ENCODE measurements around the gene RAB11FIP3. TPM values are rescaled to one million over a fixed set of nuclear protein-coding genes. Genes with fewer than 3 reads are reported as not detected.

The RAB11FIP3 gene
- total RNA-seq, result 21.7 and 23.5 TPM in 2 replicates

GRCh38 chr16:425082-425718 lies at the start of gene RAB11FIP3:
TSS of gene RAB11FIP3 (plus strand) at chr16:425649. CDS start at chr16:426007, 358 bp downstream.

GRCh38 chr16:381789-382717 lies 43.4 kb upstream of the RAB11FIP3 start, which contains the start of gene PGAP6:
TSS of gene PGAP6 (minus strand) at chr16:381978. CDS start at chr16:381821, 157 bp downstream.

GRCh38 chr16:397135-397661 lies 28.3 kb upstream of the RAB11FIP3 start, which contains the start of gene NME4:
TSS of gene NME4 (plus strand) at chr16:397199. CDS start at chr16:397223, 24 bp downstream.

GRCh38 chr16:401468-402348 lies 23.7 kb upstream of the RAB11FIP3 start, which contains the start of gene DECR2:
TSS of gene DECR2 (plus strand) at chr16:401885. CDS start at chr16:401964, 79 bp downstream.

GRCh38 chr16:527015-527903 lies 101.8 kb downstream of the RAB11FIP3 start, which contains the start of gene CAPN15:
TSS of gene CAPN15 (plus strand) at chr16:527712. CDS start at chr16:546839, 19,127 bp downstream.

GRCh38 chr16:560204-560700 lies 134.8 kb downstream of the RAB11FIP3 start, which contains the start of gene PRR35:
TSS of gene PRR35 (plus strand) at chr16:560394. CDS start at chr16:563295, 2,901 bp downstream.

GRCh38 chr16:566475-567372 lies 141.3 kb downstream of the RAB11FIP3 start, which contains the start of gene NHLRC4:
TSS of gene NHLRC4 (plus strand) at chr16:567005. CDS start at chr16:568048, 1,043 bp downstream.

GRCh38 chr16:569445-570254 lies 144.2 kb downstream of the RAB11FIP3 start, which contains the start of gene PIGQ:
TSS of gene PIGQ (plus strand) at chr16:569968. CDS start at chr16:574075, 4,107 bp downstream.

Small RNAs within 50 kb of the gene (small RNA-seq; reads per million reads assigned to genes)
- gene MIR3176 (0.14 reads per million), gene MIR5587 (0.22 reads per million), gene RF00019 (not detected), gene Z98883.1 (not detected)

Other genes with a start within 250 kb of the RAB11FIP3 start
- gene HBA1, start 249.0 kb upstream of the RAB11FIP3 start, total RNA-seq, result not detected in 2 replicates
- not detected in 2 replicates for gene HBQ1, start 245.2 kb upstream of the RAB11FIP3 start, total RNA-seq
- gene LUC7L, start 196.2 kb upstream of the RAB11FIP3 start, total RNA-seq, result 35.6 and 43.8 TPM in 2 replicates
- gene FAM234A, start 190.8 kb upstream of the RAB11FIP3 start, total RNA-seq, result 50.4 and 52.9 TPM in 2 replicates
- 0.98 and 2.6 TPM in 2 replicates for gene RGS11, start 149.7 kb upstream of the RAB11FIP3 start, total RNA-seq
- gene ARHGDIG, start 145.1 kb upstream of the RAB11FIP3 start, total RNA-seq, result 0.37 TPM in 1 of 2 replicates, not detected in the other
- 0.20 TPM in 1 of 2 replicates, not detected in the other for gene PDIA2, start 142.5 kb upstream of the RAB11FIP3 start, total RNA-seq
- gene AXIN1, start 72.9 kb upstream of the RAB11FIP3 start, total RNA-seq, result 16.9 and 19.9 TPM in 2 replicates
- 57.7 and 71.9 TPM in 2 replicates for gene MRPL28, start 55.1 kb upstream of the RAB11FIP3 start, total RNA-seq
- 38.9 and 44.6 TPM in 2 replicates for gene PGAP6, start 43.7 kb upstream of the RAB11FIP3 start, total RNA-seq
- 69.6 and 110 TPM in 2 replicates for gene NME4, start 28.4 kb upstream of the RAB11FIP3 start, total RNA-seq
- 14.9 and 23.9 TPM in 2 replicates for gene DECR2, start 23.8 kb upstream of the RAB11FIP3 start, total RNA-seq
- gene CAPN15, start 102.1 kb downstream of the RAB11FIP3 start, total RNA-seq, result 45.2 and 67.6 TPM in 2 replicates
- not detected in 2 replicates for gene PRR35, start 134.7 kb downstream of the RAB11FIP3 start, total RNA-seq
- 0.37 and 0.59 TPM in 2 replicates for gene NHLRC4, start 141.4 kb downstream of the RAB11FIP3 start, total RNA-seq
- 23.5 and 25.6 TPM in 2 replicates for gene PIGQ, start 144.3 kb downstream of the RAB11FIP3 start, total RNA-seq
- 11.4 and 13.3 TPM in 2 replicates for gene RAB40C, start 164.4 kb downstream of the RAB11FIP3 start, total RNA-seq
- gene WFIKKN1, start 205.3 kb downstream of the RAB11FIP3 start, total RNA-seq, result 0.20 and 0.37 TPM in 2 replicates
- 88.2 and 125 TPM in 2 replicates for gene METTL26, start 210.7 kb downstream of the RAB11FIP3 start, total RNA-seq
- gene MCRIP2, start 216.2 kb downstream of the RAB11FIP3 start, total RNA-seq, result 23.7 and 25.7 TPM in 2 replicates
- 15.4 and 25.8 TPM in 2 replicates for gene WDR90, start 223.7 kb downstream of the RAB11FIP3 start, total RNA-seq
- gene RHOT2, start 242.5 kb downstream of the RAB11FIP3 start, total RNA-seq, result 40.4 and 58.6 TPM in 2 replicates